T-helper 17 cell (primary cell): ENCODE measurements around the gene PLA2G6. TPM values are rescaled to one million over a fixed set of nuclear protein-coding genes. Genes with fewer than 3 reads are reported as not detected.

ENCODE experiments used
- total RNA-seq, 4 donors: library from RNA in 2 of 4; stranded (reverse) in 2 of 4; gene quantifications; one replicate each; pipeline ENCODE4 v1.2.3 and lab custom pipeline; 2022 to 2026

Gene PLA2G6
- total RNA-seq, 2 donors from 2014 or later, result 72.2 to 91.4 TPM

Other genes starting within 250 kb of the PLA2G6 start
- gene C22orf23, start 228.2 kb downstream of the PLA2G6 start, total RNA-seq, result not detected
- 10 to 100 TPM; 25.9 to 27.7 TPM for gene POLR2F, start 228.1 kb downstream of the PLA2G6 start, total RNA-seq
- not detected for gene SOX10, start 197.3 kb downstream of the PLA2G6 start, total RNA-seq
- 10 to 100 TPM; 24.5 to 25.4 TPM for gene PICK1, start 124.4 kb downstream of the PLA2G6 start, total RNA-seq
- not detected for gene SLC16A8, start 97.6 kb downstream of the PLA2G6 start, total RNA-seq
- gene BAIAP2L2, start 71.1 kb downstream of the PLA2G6 start, total RNA-seq, result 1 to 10 TPM in 1 of 2 donors, under 1 TPM in 1; 0.86 to 1.3 TPM
- gene MAFF, start 20.2 kb upstream of the PLA2G6 start, total RNA-seq, result 10 to 100 TPM; 44.4 to 80.2 TPM
- gene TMEM184B, start 91.2 kb upstream of the PLA2G6 start, total RNA-seq, result 10 to 100 TPM; 53.3 TPM
- 100 to 1,000 TPM; 157 to 174 TPM for gene CSNK1E, start 135.6 kb upstream of the PLA2G6 start, total RNA-seq